Measurements from ENCODE around the gene TBC1D1. TPM values are rescaled to one million over a fixed set of nuclear protein-coding genes. Genes with fewer than 3 reads are reported as not detected.

Gene TBC1D1, protein sequence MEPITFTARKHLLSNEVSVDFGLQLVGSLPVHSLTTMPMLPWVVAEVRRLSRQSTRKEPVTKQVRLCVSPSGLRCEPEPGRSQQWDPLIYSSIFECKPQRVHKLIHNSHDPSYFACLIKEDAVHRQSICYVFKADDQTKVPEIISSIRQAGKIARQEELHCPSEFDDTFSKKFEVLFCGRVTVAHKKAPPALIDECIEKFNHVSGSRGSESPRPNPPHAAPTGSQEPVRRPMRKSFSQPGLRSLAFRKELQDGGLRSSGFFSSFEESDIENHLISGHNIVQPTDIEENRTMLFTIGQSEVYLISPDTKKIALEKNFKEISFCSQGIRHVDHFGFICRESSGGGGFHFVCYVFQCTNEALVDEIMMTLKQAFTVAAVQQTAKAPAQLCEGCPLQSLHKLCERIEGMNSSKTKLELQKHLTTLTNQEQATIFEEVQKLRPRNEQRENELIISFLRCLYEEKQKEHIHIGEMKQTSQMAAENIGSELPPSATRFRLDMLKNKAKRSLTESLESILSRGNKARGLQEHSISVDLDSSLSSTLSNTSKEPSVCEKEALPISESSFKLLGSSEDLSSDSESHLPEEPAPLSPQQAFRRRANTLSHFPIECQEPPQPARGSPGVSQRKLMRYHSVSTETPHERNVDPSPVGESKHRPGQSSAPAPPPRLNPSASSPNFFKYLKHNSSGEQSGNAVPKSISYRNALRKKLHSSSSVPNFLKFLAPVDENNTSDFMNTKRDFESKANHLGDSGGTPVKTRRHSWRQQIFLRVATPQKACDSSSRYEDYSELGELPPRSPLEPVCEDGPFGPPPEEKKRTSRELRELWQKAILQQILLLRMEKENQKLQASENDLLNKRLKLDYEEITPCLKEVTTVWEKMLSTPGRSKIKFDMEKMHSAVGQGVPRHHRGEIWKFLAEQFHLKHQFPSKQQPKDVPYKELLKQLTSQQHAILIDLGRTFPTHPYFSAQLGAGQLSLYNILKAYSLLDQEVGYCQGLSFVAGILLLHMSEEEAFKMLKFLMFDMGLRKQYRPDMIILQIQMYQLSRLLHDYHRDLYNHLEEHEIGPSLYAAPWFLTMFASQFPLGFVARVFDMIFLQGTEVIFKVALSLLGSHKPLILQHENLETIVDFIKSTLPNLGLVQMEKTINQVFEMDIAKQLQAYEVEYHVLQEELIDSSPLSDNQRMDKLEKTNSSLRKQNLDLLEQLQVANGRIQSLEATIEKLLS (N-terminal part only)
- 110 and 130 TPM in 2 replicates for total RNA-seq (2014; rRNA removed; shearing (Covaris generic))

DNA sequence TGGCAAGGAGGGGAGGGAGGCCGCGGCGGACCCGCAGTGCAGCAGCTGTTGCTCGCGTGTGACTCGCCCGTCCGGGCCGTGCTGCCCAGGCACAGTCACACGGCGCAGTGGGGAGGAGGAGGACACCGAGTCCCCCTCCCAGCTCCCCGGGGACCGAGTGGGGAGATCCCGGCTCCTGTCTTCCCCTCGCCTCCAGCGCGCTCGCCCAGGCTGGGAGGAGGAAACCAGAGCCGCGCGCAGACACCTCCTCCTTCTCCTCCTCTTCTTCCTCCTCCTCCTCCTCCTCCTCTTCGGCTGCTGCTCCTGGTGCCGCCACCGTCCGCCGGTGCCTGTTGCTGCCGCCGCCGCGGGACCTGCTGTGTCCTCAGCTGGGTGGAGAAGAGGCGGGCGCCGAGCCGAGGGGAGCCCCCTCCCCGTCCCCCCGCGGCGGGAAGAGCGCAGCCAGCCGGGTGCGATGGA, at the start of gene TBC1D1:
Gene TBC1D1, plus strand, starts transcription at position 284 of the 459 bp plus-strand sequence. CDS start 11,012 bp downstream, outside the sequence.
- peak; percentile 37 for DNase-seq (ENCODE audit: low read depth)

DNA sequence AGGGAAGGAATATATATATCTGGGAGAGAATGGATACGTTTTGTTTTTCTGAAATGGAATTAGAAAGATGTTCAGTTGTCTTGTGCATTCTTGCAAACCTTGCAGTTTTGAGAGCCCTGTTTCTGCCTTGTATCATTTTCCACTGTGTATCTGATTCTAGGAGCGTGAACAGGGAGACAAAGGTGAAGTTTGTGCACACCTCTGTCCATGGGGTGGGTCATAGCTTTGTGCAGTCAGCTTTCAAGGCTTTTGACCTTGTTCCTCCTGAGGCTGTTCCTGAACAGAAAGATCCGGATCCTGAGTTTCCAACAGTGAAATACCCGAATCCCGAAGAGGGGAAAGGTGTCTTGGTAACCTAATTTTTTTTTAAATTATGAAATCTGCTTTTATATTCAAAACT, 46.7 kb upstream of the TBC1D1 start:
- no peak for DNase-seq (ENCODE audit: low read depth)

- no peak for DNase-seq (ENCODE audit: low read depth)
Measured at GRCh38 chr4:37845201-37845600, 45.7 kb upstream of the TBC1D1 start.

- peak; percentile 27 for DNase-seq (ENCODE audit: low read depth)
Measured at GRCh38 chr4:37847311-37847884, 43.5 kb upstream of the TBC1D1 start.

DNA sequence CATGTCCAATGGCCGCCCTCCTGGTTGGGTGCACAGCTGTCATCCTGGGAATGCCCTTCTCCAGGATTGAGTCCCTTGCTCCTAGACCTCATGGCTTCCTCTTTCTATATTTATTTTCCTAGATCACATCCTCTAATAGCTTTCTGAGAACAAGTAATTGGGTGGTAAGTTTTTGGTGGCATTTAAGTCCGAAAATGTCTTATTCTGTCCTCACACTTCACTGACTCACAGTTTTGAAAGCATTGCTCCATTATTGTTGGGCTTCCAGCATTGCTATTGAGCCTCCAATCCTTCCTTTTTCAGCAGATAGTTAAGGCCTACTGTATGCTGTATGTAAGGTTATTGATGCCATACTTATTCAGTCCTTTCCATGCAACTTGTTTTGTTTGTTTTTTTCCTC, 38.5 kb upstream of the TBC1D1 start:
- DNase-seq (ENCODE audit: low read depth) = no peak

DNA sequence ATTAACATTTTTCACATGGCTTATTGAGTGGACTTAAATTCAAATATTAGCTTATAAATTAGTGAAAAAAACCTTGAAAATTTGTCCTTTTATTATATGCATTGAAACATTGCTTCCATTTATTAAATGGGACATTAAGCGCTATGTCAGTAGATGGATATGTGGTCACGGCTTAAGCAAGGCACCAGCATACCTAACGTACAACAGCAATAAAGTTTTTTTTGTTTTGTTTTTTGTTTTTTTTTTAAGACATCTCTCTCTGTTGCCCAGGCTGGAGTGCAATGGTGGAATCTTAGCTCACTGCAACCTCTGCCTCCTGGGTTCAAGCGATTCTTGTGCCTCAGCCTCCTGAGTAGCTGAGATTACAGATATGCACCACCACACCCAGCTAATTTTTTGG, 32.8 kb upstream of the TBC1D1 start:
- no peak for DNase-seq (ENCODE audit: low read depth)

DNA sequence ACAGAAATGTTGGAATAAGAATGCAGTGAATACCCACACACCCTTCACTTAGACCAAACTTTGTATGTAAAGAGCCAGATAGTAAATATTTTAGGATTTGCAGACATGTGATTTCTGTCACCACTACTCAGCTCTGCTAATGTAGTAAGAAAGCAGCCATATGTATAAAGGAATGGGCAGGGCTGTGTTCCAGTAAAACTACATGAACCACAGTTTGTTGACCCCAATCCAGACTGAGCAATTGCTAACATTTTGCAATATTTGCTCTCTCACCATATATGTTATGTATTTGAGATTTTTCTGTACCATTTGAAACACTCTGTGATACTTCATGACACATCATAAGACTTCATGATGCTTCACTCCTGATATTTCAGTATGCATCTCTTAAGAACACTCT, 32.0 kb upstream of the TBC1D1 start:
- no peak for DNase-seq (ENCODE audit: low read depth)

DNA sequence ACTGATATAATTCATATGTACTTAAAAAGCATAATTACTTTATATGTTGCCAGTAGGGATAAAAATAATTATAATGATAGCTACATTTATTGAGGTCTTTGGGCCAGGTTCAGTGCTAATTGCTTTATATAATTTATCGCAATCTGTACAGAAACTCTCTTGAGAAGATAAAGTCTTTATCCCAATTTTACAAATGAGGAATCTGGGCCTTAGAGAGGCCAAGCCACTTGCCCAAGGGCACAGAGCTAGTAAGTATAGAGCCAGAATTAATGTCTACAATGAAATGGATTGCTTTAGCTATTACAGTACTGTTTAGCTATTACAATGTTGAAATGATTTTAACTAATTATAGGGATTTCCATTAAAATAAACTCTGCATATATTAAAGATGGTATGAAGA, 30.6 kb upstream of the TBC1D1 start:
- no peak for DNase-seq (ENCODE audit: low read depth)

- DNase-seq (ENCODE audit: low read depth) = no peak
Measured at GRCh38 chr4:37862961-37863360, 27.9 kb upstream of the TBC1D1 start.

DNA sequence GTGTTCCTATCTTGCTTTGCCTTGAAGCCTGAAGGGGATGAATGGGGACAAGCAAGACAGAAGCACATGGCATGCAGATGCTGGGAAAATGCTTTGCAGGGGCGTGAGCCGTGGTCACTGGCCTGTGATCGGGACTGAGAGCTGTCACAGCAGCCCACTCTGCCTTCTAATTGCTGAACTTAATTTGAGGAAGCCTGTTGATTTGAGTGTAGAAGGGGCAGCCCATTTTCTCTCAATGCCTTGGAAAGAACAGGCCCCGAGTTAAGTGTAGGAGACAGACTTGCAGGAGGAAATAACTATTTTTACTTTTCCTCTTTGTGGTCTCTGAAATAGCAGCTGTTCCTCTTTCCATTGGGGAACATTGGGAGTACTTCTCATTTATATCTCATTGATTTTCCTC, 26.1 kb upstream of the TBC1D1 start:
- no peak for DNase-seq (ENCODE audit: low read depth)

DNA sequence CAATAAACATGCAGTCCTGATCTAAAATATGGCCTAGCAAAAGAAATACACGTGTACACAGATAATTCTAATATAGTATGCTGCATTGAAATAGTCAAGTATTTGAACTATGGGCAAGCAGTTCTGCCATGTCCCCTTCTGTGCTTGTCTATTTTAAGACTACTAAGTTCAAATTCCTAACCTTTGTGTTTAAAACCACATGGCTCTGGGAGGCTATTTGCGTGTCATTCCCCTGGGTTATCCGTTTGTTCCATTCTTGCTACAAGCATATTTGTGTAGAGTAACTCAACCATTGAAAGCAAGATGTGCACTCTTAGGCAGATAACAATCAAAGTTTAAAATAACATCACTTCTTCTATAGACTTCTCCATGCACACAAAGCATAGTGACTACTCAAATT, 25.4 kb upstream of the TBC1D1 start:
- no peak for DNase-seq (ENCODE audit: low read depth)

- DNase-seq (ENCODE audit: low read depth) = no peak
Measured at GRCh38 chr4:37867102-37867501, 23.8 kb upstream of the TBC1D1 start.

DNA sequence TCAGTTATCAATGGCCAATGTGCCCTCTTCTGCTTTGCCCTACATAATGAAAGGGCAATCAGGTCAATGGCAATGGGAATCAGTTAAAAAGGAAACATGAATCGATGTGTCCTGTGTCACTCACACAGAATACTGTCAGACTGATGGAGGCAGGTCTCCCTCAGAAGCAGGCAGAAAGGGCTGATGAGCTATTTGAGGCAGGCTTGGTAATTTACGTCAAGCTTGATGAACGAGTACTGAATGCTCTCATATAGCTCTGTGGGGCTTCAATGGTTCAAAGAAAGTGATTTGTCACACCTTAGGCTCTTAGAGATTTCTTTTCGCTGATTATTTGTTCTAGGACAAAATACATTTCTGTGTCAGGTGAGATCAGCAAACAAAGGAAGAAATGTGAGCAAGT, 22.6 kb upstream of the TBC1D1 start:
- DNase-seq (ENCODE audit: low read depth) = no peak

DNA sequence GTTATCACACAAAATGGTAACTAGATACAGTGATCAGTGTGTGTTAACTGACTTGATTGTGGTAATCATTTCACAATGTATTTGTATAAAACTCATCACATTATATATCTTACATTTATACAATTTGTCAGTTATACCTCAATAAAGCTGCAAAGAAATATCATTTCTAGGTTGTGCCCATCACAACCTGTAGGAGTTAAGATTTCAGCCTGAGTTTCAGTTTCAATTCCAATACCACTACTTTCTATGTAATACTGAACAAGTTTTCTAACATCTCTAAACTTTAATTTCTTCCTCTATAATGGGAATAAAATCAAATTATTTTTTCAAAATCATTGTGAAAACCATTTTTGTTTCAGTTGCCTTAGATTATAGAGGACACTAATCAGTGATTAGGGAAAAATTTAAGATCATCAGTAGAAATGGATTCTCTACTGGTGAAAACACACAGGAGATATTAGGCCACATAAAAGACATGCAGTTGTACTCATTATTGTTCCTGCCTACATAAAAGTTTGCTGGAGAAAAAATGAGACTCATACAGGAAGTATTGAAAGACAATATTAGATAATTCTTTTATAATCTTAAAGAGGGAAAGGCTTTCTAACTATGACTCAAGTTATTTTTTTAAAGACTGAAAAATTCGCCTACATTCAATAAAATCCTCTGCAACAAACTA, 18.4 kb upstream of the TBC1D1 start:
- DNase-seq (ENCODE audit: low read depth) = no peak

GRCh38 chr4:37873386-37873785, 17.5 kb upstream of the TBC1D1 start:
- DNase-seq (ENCODE audit: low read depth) = peak; percentile 62

DNA sequence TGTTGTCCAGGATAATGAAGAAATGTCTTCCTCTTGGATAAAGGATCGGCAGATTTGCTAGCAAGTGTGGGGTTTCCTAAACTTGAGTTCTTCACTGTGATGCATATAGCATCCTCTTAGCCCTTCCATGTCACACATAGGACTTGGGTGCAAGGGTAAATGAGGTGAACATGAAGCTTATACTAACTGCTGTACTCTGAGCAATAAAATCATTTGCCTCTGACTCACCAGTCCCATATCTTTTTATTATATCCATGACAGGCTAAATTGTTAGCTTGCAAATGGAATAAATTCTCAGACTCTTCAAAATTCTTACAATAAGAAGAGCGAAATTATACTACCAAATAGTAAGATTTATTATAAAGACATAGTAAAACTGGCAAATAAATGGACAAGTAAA, 14.7 kb upstream of the TBC1D1 start:
- peak; percentile 18 for DNase-seq (ENCODE audit: low read depth)

DNA sequence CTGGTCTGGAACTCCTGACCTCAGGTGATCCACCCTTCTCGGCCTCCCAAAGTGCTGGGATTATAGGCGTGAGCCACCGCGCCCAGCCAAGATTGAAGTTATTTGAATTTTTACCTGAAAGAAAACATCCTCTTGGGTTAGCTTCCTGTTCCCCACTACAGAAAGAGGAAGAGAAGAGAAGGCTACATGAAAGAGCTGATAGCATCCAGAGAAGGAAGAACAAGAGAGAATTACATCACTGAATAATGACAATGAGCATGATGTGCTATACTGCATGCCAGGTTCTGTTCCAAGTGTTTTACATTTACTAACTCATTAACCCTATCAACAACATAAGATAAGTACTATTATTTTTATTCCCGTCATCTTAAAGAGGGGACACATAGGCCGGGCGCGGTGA, 11.5 kb upstream of the TBC1D1 start:
- DNase-seq (ENCODE audit: low read depth) = no peak

DNA sequence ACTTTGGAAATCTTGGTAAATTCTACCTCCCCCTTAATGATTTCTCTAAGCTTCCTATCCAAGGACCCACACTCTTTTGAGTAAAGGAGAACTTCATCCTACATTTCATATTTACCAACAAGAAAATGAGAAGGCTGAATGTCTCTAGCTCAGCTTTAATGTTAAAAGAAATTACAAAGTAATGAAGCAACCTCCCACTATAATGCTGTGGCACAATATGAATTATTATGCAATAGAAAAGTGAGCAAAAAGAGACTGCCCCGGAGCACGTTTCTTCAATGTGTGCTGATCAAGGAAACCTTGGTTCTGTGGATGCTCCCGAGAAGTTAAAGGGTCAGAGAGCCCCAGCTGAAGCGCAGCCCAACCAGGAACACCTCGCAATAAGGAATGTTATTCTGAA, 9.1 kb upstream of the TBC1D1 start:
- no peak for DNase-seq (ENCODE audit: low read depth)

DNA sequence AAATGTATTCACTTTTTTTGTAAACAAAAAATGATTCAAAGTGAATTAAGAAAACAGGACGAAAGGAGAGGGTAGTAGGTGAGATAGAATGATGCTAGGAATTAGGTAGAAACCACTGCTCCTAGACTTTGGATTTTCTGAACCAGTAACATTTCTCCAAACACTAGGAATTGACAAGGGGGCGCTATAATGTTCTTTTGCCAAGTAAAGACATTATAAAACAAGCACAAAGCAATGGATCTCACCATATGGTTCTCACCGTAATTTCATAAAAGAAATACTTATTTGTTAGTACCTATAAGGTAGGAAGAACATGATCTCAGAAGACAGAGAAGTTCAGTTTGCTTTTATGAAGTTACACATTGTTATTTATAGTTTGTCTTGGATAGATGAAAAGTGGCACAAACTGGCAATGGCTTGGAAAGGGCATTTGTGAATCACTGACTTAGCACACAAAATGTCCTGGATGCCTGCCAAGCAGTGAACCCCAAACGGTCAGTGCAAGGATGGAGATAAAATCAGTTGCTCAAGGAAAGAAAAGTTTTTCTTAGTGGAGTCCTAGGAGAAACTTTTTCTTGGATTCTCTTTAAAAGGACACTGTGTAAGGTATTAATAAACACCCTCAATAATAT, 8.1 kb upstream of the TBC1D1 start:
- peak; percentile 86 for DNase-seq (ENCODE audit: low read depth)

- peak; percentile 38 for DNase-seq (ENCODE audit: low read depth)
Measured at GRCh38 chr4:37884855-37885487, 5.9 kb upstream of the TBC1D1 start.

Measured in M059J (cell line).